ENCODE measurements around the gene KLHDC8A. TPM values are rescaled to one million over a fixed set of nuclear protein-coding genes. Genes with fewer than 3 reads are reported as not detected.
"Not testable (repeated sequence)": the region's sequence is repeated elsewhere in the genome, so short reads cannot be mapped to it uniquely, and the experiment has no call there.

Gene KLHDC8A
- total RNA-seq, 1 donor from 2014 or later: 0.12 TPM

GRCh38 chr1:205298191-205298994, 58.3 kb downstream of the KLHDC8A start:
- Mint-ChIP-seq H3K36me3 (ENCODE audit: low read depth) (peaks cover 3% of the 10 kb centered on the region), H3K27ac (ENCODE audit: unreplicated experiment) (peak overlapping the region; percentile 94), H3K9me3 (ENCODE audit: low read depth) (no peaks in the 10 kb centered on the region), H3K27me3 (ENCODE audit: low read depth) (no peaks in the 10 kb centered on the region), H3K4me1 (ENCODE audit: low read depth) (peaks cover 83% of the 10 kb centered on the region), H3K4me3 (ENCODE audit: unreplicated experiment) (peak overlapping the region; percentile 19)
- no peak for TF ChIP-seq CTCF (IDR thresholded peaks at IDR 0.05)
- DNase-seq (ENCODE audit: low spot score): no peak

GRCh38 chr1:205297546-205298177, 59.1 kb downstream of the KLHDC8A start:
- not testable (repeated sequence) for H3K4me3 Mint-ChIP-seq (ENCODE audit: unreplicated experiment); H3K9me3 Mint-ChIP-seq (ENCODE audit: low read depth); H3K36me3 Mint-ChIP-seq (ENCODE audit: low read depth); DNase-seq (ENCODE audit: low spot score); H3K27me3 Mint-ChIP-seq (ENCODE audit: low read depth)
- Mint-ChIP-seq H3K27ac (ENCODE audit: unreplicated experiment) (peak overlapping the region; percentile 94), H3K4me1 (ENCODE audit: low read depth) (peaks cover 87% of the 10 kb centered on the region)

GRCh38 chr1:205296154-205296553, 60.6 kb downstream of the KLHDC8A start:
- H3K4me1 Mint-ChIP-seq (ENCODE audit: low read depth): peaks cover 74% of the 10 kb centered on the region
- no peaks in the 10 kb centered on the region for H3K27me3 Mint-ChIP-seq (ENCODE audit: low read depth)
- H3K4me3 Mint-ChIP-seq (ENCODE audit: unreplicated experiment): no peak overlapping the region
- no peak for DNase-seq (ENCODE audit: low spot score)
- no peak overlapping the region for H3K27ac Mint-ChIP-seq (ENCODE audit: unreplicated experiment)
- TF ChIP-seq CTCF (IDR thresholded peaks at IDR 0.05): no peak
- no peaks in the 10 kb centered on the region for H3K36me3 Mint-ChIP-seq (ENCODE audit: low read depth)
- H3K9me3 Mint-ChIP-seq (ENCODE audit: low read depth): no peaks in the 10 kb centered on the region

- H3K36me3 Mint-ChIP-seq (ENCODE audit: low read depth): no peaks in the 10 kb centered on the region
- DNase-seq (ENCODE audit: low spot score): no peak
- H3K27me3 Mint-ChIP-seq (ENCODE audit: low read depth): no peaks in the 10 kb centered on the region
- H3K4me1 Mint-ChIP-seq (ENCODE audit: low read depth): peaks cover 62% of the 10 kb centered on the region
- no peak for TF ChIP-seq CTCF (IDR thresholded peaks at IDR 0.05)
- H3K27ac Mint-ChIP-seq (ENCODE audit: unreplicated experiment): peak overlapping the region; percentile 90
- H3K9me3 Mint-ChIP-seq (ENCODE audit: low read depth): no peaks in the 10 kb centered on the region
- no peak overlapping the region for H3K4me3 Mint-ChIP-seq (ENCODE audit: unreplicated experiment)
Observed at GRCh38 chr1:205294934-205295333, 61.8 kb downstream of the KLHDC8A start.

GRCh38 chr1:205294175-205294917, 62.4 kb downstream of the KLHDC8A start:
- no peak for DNase-seq (ENCODE audit: low spot score)
- Mint-ChIP-seq H3K9me3 (ENCODE audit: low read depth) (no peaks in the 10 kb centered on the region), H3K4me1 (ENCODE audit: low read depth) (peaks cover 57% of the 10 kb centered on the region), H3K36me3 (ENCODE audit: low read depth) (no peaks in the 10 kb centered on the region), H3K27ac (ENCODE audit: unreplicated experiment) (peak overlapping the region; percentile 90), H3K4me3 (ENCODE audit: unreplicated experiment) (no peak overlapping the region), H3K27me3 (ENCODE audit: low read depth) (no peaks in the 10 kb centered on the region)
- no peak for TF ChIP-seq CTCF (IDR thresholded peaks at IDR 0.05)

Measured in chondrocyte (in vitro differentiated cells).